ENCODE data around the gene SPDEF. TPM values are rescaled to one million over a fixed set of nuclear protein-coding genes. Genes with fewer than 3 reads are reported as not detected.

The SPDEF gene
- total RNA-seq = 1 to 10 TPM in 1 of 6 donors, under 1 TPM in 5; 0.24 to 1.2 (median 0.49) TPM
- polyA plus RNA-seq = under 1 TPM; 0.42 to 0.59 TPM

DNA sequence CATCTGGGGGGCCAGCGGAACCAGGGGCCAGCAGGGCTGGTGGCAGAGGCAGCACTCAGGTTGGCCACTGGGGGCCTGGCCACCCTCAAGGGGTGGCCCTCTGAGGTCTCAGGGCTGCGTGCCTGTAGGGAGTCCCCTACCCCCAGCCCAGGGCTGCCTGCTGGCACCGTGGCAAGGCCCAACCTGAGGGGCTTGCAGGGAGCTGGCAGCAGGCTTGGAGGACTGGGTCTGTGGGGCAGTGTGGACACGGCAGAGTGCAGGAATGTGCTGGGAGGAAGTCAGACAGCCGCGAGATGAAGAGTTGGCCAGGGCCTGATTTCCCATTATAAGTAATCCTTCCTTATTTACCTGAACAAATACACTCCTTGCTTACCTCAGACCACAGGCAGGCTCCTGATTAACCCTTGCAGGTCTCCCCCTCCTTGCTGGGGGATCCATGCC, at the start of gene SPDEF:
SPDEF (minus strand) TSS at position 299 of the 441 bp plus-strand sequence. CDS start 11,874 bp downstream, outside the sequence.
- peak within 1 kb of the TSS in 1 of 4 donors; percentile 22 for H3K27ac ChIP-seq
- intact Hi-C loops (cut with DNase I) = no loop called here
- ATAC-seq (peak; percentile 57 to 86 (median 81)), FAIRE-seq (no peak), DNase-seq (peak in 2 of 6 donors; percentile 24 to 75)
- H3K9me3 ChIP-seq = no peaks in the 10 kb centered on the region
- no peak within 1 kb of the TSS for H3K4me3 ChIP-seq
- no peaks in the 10 kb centered on the region for H3K27me3 ChIP-seq
- H3K4me1 ChIP-seq = no peaks in the 10 kb centered on the region
- TF ChIP-seq, protein P1, sequence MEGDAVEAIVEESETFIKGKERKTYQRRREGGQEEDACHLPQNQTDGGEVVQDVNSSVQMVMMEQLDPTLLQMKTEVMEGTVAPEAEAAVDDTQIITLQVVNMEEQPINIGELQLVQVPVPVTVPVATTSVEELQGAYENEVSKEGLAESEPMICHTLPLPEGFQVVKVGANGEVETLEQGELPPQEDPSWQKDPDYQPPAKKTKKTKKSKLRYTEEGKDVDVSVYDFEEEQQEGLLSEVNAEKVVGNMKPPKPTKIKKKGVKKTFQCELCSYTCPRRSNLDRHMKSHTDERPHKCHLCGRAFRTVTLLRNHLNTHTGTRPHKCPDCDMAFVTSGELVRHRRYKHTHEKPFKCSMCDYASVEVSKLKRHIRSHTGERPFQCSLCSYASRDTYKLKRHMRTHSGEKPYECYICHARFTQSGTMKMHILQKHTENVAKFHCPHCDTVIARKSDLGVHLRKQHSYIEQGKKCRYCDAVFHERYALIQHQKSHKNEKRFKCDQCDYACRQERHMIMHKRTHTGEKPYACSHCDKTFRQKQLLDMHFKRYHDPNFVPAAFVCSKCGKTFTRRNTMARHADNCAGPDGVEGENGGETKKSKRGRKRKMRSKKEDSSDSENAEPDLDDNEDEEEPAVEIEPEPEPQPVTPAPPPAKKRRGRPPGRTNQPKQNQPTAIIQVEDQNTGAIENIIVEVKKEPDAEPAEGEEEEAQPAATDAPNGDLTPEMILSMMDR (IDR thresholded peaks at IDR 0.05) = no peak
- WGBS, 2 donors = 29 to 36% methylated on average over 6 of the region's 6 CpGs
- no peaks in the 10 kb centered on the region for H3K36me3 ChIP-seq

DNA sequence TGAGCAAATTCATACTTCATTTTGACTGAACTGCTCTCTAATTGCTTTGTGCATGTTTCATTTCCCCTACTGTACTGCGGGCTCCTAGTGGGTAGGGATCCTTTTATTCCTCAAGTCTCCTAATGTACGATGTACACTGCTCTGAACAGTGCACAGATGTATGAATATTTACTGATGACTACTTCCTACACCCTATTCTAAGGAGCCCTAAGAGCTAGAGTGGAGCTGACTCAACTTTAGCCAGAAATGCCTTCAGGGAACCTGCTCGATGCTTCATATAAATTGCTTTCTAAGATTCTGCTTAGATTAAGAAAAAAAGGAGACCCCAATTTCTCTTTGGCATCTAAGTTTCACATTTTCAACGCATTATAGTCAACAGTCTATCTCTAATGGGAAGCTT, 47.6 kb upstream of the SPDEF start:
- Histone ChIP-seq H3K4me3 (no peak overlapping the region), H3K27ac (peak overlapping the region in 1 of 4 donors; percentile 74), H3K4me1 (peaks cover 31 to 44% (median 36%) of the 10 kb centered on the region in 3 donors), H3K9me3 (no peaks in the 10 kb centered on the region), H3K36me3 (no peaks in the 10 kb centered on the region), H3K27me3 (no peaks in the 10 kb centered on the region)
- WGBS, 2 donors = 88 to 93% methylated on average over 4 of the region's 4 CpGs
- ATAC-seq (no peak), FAIRE-seq (no peak), DNase-seq (no peak)
- intact Hi-C loops (cut with DNase I) = loop anchor here in 1 of 3 donors (10.0 kb wide), 1 partner anchor 139 kb away; the partner anchor contains the start of gene PACSIN1
- TF ChIP-seq, protein P1 (IDR thresholded peaks at IDR 0.05) = no peak

DNA sequence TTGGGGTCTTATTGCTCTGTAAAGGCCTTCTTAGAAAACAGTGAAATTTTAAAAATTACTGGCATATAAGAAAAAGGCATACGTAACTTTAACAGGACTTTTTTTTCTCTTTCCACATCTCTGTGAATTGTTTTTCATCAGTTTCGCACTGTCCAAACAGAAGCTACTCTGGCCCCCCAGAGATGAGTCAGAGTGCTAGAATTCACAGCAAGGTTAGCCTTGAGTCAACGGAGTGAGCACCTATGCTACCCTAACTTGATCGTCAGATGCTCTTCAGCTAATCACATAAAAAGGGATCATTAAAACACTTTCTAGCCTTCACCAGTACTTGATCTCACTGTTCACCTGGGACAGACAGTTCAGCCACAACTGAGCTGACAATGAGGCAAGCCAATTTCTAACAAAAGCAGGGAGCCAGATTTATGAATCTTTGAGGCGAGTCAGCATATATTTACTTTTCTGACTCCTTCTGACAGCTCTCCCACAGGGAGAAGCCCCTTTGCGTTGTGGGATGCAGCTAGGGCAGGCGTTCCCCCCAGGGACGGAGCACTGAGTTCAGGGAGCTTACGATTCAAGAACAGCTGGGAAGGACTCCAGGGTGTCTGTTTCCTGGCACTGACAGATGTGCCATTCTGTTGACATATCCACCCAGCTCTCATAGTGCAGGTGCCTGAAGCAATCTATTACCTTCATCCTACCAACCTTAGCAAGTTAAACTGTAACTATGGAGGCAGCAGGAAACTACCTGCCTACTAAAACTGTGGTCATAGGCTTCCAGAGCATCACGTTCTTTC, 46.4 kb upstream of the SPDEF start:
- Histone ChIP-seq H3K36me3 (no peaks in the 10 kb centered on the region), H3K27ac (peak overlapping the region; percentile 6 to 74 (median 38)), H3K4me3 (no peak overlapping the region), H3K9me3 (no peaks in the 10 kb centered on the region), H3K27me3 (no peaks in the 10 kb centered on the region), H3K4me1 (peaks cover 34 to 54% (median 44%) of the 10 kb centered on the region in 3 donors)
- WGBS, 2 donors = 32 to 38% methylated on average over 10 of the region's 10 CpGs
- TF ChIP-seq, protein P1 (IDR thresholded peaks at IDR 0.05) = no peak
- intact Hi-C loops (cut with DNase I) = loop anchor here in 1 of 3 donors (10.0 kb wide), 1 partner anchor 138 kb away; the partner anchor contains the start of gene PACSIN1
- peak in 3 of 6 donors; percentile 18 to 32 (median 31) for DNase-seq
- ATAC-seq = peak; percentile 71 to 91 (median 89)
- FAIRE-seq = no peak

DNA sequence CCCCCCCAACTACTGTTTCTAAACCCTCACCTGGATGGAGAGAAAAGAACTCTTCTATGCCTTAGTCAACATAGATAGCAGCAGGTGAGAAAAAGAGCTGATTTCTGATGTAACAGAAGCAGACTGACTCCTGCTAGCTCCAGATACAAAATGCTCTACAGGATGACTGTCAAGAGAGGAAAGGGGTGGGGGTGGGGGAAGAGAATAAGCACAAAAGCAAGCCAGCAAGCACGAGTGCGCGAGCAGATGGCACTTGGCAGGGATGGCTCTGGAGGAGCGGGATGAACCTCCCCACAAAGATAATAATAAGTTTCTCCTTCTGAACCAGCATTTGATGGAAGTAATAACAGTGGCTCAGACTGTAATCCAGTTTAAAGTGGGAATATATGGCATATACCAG, 45.6 kb upstream of the SPDEF start:
- H3K4me3 ChIP-seq = no peak overlapping the region
- peaks cover 34 to 54% (median 44%) of the 10 kb centered on the region in 3 donors for H3K4me1 ChIP-seq
- DNase-seq = no peak
- no peaks in the 10 kb centered on the region for H3K36me3 ChIP-seq
- no peaks in the 10 kb centered on the region for H3K27me3 ChIP-seq
- TF ChIP-seq, protein P1 (IDR thresholded peaks at IDR 0.05) = no peak
- peak in 2 of 4 donors; percentile 17 to 39 for ATAC-seq
- intact Hi-C loops (cut with DNase I) = loop anchor here in 1 of 3 donors (10.0 kb wide), 1 partner anchor 137 kb away; the partner anchor contains the start of gene PACSIN1
- peak overlapping the region in 3 of 4 donors; percentile 8 to 74 (median 69) for H3K27ac ChIP-seq
- no peaks in the 10 kb centered on the region for H3K9me3 ChIP-seq
- WGBS, 2 donors = 68 to 69% methylated on average over 4 of the region's 4 CpGs
- FAIRE-seq = no peak
